ENCODE data around the gene CDYL2.

DNA sequence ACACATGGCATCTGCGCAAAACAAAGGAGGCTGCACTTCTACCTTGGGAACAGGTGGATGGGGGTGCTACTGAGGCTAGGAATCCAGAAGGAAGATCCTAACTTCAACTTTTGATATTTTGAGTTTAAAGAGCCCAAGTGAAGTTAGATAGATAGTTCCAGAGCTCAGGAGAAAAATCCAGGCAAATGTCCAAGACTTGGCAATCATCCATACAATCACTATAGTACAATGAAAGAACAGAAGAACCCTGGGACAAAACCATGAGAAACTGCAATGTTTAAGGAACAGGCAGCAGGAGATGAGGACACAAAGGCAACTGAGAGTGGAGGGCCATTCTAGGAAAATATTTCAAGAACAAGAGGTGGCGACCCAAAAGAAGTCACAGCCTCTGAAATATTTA is 12.4 kb downstream of the CDYL2 start:
- TF ChIP-seq, protein P1, sequence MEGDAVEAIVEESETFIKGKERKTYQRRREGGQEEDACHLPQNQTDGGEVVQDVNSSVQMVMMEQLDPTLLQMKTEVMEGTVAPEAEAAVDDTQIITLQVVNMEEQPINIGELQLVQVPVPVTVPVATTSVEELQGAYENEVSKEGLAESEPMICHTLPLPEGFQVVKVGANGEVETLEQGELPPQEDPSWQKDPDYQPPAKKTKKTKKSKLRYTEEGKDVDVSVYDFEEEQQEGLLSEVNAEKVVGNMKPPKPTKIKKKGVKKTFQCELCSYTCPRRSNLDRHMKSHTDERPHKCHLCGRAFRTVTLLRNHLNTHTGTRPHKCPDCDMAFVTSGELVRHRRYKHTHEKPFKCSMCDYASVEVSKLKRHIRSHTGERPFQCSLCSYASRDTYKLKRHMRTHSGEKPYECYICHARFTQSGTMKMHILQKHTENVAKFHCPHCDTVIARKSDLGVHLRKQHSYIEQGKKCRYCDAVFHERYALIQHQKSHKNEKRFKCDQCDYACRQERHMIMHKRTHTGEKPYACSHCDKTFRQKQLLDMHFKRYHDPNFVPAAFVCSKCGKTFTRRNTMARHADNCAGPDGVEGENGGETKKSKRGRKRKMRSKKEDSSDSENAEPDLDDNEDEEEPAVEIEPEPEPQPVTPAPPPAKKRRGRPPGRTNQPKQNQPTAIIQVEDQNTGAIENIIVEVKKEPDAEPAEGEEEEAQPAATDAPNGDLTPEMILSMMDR (IDR thresholded peaks at IDR 0.05) = no peak
- TF ChIP-seq EZH2phosphoT487 (IDR thresholded peaks at IDR 0.05) = no peak
- no peak for TF ChIP-seq EZH2 (IDR thresholded peaks at IDR 0.05)
